D721Med (cell line): ENCODE measurements around the gene CRIP2.

Experiments
- DNase-seq: peaks from one replicate; pipeline ENCODE4 v3.0.0; 2011; ENCODE audit warnings: low spot score; ENCODE audit not compliant: insufficient read length
- FAIRE-seq: peaks from 2 replicates; lab custom pipeline; 2011; peaks lifted over from hg19 to GRCh38; lab: Jason Lieb, UNC
- TF ChIP-seq, protein P1 (sequence below): IDR thresholded peaks from 2 replicates; pipeline ENCODE4 v1.5.1; 2012; ENCODE audit warnings: mild to moderate bottlenecking, control low read depth; ENCODE audit not compliant: insufficient read depth; ENCODE audit errors: missing control alignments

Gene CRIP2

GRCh38 chr14:105455086-105455640 lies 19.5 kb upstream of the CRIP2 start:
- TF ChIP-seq, protein P1, sequence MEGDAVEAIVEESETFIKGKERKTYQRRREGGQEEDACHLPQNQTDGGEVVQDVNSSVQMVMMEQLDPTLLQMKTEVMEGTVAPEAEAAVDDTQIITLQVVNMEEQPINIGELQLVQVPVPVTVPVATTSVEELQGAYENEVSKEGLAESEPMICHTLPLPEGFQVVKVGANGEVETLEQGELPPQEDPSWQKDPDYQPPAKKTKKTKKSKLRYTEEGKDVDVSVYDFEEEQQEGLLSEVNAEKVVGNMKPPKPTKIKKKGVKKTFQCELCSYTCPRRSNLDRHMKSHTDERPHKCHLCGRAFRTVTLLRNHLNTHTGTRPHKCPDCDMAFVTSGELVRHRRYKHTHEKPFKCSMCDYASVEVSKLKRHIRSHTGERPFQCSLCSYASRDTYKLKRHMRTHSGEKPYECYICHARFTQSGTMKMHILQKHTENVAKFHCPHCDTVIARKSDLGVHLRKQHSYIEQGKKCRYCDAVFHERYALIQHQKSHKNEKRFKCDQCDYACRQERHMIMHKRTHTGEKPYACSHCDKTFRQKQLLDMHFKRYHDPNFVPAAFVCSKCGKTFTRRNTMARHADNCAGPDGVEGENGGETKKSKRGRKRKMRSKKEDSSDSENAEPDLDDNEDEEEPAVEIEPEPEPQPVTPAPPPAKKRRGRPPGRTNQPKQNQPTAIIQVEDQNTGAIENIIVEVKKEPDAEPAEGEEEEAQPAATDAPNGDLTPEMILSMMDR: no peak
- no peak for FAIRE-seq
- no peak for DNase-seq

DNA sequence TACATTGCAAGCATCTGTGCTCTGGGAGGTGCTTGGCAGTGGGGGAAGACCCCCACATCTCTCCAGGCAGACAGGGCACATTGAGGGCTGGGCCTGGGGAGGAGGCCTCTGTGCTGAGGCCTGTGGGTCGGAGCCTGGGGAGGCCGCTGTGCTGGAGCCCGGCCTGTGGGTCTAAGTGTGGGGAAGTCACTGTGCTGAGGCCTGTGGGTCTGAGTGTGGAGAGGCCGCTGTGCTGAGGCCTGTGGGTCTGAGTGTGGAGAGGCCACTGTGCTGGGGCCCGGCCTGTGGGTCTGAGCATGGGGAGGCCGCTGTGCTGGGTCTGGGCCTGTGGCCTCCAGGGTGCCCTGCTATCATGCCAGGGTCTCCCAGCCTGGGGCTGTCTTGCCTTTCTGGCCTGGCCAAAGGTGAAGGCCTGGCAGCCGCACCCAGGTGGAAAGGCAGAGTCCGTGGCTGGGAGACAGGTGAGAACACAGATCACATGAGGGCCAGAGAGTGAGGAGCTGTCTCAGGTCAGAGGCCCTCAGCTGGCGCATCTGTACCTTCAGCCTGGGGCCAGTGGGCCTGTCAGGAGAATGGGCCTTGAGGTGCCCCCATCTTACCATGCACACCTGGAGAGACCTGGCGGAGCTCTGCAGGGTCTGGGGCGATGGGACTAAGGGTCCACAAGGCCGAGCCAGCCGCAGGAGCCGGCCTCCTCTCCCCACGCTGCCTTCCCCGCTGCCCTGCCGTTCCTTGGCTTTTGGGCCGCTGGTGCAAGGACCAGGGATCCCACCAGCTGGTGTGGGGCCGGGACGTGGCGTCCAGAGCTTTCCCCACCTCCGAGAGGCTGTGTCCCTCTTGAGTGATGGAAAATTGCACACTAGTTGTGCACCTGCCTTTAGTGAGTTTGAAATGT lies 18.6 kb upstream of the CRIP2 start:
- FAIRE-seq: no peak
- TF ChIP-seq, protein P1: no peak
- DNase-seq: no peak

DNA sequence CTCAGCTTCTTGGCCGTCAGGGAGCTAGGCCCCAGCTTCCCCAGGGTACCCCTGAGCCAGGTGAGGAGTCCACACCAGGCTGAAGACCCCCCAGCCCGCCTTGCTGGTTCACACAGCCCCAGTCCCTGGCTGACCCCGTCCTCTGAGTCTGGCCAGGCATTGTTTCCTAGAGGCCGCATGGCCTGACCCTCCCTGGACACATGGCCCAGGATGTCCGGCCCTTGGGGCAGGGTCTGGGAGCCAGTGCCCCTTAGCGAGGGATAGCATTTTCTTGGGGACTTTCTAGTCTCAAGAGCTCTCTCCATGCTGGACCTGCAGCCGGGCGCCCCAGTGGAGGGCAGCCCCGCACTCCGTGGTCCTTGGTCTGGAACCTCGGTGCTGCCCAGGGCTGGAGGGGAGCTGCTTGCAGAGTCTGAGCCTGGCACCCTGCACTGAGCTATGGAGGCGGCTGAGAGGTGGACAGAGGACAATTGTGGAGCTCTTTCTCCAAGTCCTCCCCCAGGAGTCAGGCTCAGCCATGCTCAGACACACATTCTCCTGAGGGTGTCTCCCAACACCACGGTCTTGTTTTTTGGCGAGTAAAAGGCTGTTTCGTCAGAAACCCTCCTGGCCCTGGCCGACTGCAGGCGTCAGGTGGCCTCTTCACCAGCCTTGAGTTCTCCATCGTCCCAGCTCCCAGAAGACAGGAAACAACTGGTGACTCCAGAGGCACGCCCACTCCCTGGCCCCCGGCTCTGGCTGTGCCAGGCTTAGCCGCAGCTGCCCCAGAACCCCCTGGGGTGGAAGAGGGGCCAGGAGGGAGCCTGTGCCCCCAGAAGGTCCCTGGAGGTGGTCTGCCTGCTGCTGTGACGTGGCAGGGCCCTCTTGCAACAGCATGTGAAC lies 17.6 kb upstream of the CRIP2 start:
- DNase-seq (no peak), FAIRE-seq (no peak)
- TF ChIP-seq, protein P1: no peak

DNA sequence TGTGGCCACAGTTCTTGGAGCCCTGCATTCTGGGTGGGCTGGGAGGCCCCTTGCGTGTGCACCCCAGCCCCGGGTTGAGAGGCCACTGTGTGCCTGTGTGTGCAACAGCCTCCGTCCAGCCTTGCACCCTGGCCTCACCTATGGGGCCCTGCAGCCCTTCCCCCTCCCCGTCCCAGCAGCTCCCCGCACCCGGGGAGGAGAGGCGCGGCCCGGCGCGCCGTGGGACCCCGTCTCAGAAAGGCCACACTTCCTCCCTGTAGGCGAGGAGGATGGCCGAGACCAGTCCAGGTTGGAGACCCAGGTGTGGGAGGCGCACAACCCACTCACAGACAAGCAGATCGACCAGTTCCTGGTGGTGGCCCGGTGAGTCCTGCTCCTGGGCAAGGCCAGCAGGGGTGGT lies 16.6 kb upstream of the CRIP2 start:
- FAIRE-seq: no peak
- TF ChIP-seq, protein P1: no peak

GRCh38 chr14:105458571-105458970 lies 16.1 kb upstream of the CRIP2 start:
- TF ChIP-seq, protein P1: no peak
- FAIRE-seq: no peak
- no peak for DNase-seq

More for the DNA sequence above, 16.6 kb upstream of the CRIP2 start:
- DNase-seq: no peak

DNA sequence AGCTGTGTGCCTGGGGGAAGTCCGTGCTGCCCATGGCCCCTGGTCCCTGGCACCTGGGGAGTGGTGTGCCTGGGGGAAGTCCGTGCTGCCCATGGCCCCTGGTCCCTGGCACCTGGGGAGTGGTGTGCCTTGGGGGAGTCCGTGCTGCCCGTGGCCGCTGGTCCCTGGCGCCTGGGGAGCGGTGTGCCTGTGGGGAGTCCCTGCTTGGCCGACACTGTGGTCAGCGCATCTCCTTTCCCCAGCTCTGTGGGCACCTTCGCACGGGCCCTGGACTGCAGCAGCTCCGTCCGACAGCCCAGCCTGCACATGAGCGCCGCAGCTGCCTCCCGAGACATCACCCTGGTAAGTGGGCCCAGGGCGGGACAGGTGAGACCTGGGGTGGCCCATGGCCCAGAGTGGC lies 14.5 kb upstream of the CRIP2 start:
- FAIRE-seq: no peak
- TF ChIP-seq, protein P1: no peak
- no peak for DNase-seq
